ENCODE measurements around the gene FGF12.

FGF12 gene

DNA sequence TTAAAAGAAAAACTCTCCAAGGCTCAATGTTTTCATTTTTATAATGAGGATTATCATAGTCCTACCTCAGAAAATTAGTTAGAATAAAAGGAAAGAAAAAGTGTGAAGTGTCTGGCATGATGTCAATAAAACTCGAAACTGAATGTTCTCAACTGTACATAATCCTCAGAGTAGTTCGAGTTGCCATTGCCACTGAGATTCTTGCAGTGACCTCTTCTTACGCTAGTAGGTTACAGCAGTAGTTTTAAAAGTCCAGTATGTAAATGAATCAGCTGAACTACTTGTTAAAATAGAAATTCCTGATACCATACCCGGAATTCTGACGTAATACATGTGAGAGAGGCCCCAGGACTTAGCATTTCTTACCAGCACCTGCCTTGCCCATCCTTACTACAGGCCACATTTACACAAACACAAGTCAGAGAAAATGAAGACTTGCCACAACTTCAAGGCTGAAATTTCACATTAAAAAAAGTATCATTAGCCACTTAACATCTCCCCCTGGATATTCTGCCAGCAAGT, 502.6 kb downstream of the FGF12 start:
- no peak for DNase-seq (ENCODE audit: low read depth, low spot score)
- TF ChIP-seq ZNF274 (IDR thresholded peaks at IDR 0.05; ENCODE audit: low read depth, low read length): no peak
- TF ChIP-seq YY1 (IDR thresholded peaks at IDR 0.05; ENCODE audit: insufficient read depth, insufficient read length): no peak
- TF ChIP-seq SUZ12 (IDR thresholded peaks at IDR 0.05; ENCODE audit: extremely low read depth, insufficient read depth, insufficient read length): no peak
- no peaks in the 10 kb centered on the region for H3K4me1 ChIP-seq (ENCODE audit: insufficient read depth, insufficient read length)
- H3K27me3 ChIP-seq (ENCODE audit: insufficient read depth, insufficient read length): no peaks in the 10 kb centered on the region
- H3K4me3 ChIP-seq (ENCODE audit: insufficient read length, low read depth): no peak overlapping the region
- H3K9me3 ChIP-seq (ENCODE audit: insufficient read depth, low read length): no peaks in the 10 kb centered on the region
- no peaks in the 10 kb centered on the region for H3K36me3 ChIP-seq (ENCODE audit: insufficient read depth, insufficient read length, low read length)
- no peak overlapping the region for H3K9ac ChIP-seq (ENCODE audit: insufficient read length, low read depth)

DNA sequence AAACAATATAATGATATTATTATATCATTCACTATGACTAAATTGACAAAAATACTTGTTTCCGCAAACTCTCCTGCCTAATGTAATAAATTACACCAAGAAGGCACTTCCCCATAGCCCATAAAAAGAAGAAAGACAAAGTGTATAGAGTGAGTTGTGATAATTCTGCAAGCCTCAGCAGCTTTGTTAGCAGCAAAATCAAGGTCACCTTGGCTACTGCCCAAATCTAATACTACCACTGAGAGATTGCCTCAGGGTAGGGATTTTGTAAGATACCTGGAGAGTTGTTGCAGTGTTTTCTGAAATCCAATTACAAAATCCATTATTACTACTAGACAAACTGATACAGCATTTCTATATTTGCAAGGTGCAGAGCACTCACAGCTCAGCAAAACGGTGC, 503.5 kb downstream of the FGF12 start:
- Histone ChIP-seq H3K9ac (ENCODE audit: insufficient read length, low read depth) (no peak overlapping the region), H3K9me3 (ENCODE audit: insufficient read depth, low read length) (no peaks in the 10 kb centered on the region), H3K27me3 (ENCODE audit: insufficient read depth, insufficient read length) (no peaks in the 10 kb centered on the region), H3K4me1 (ENCODE audit: insufficient read depth, insufficient read length) (no peaks in the 10 kb centered on the region), H3K36me3 (ENCODE audit: insufficient read depth, insufficient read length, low read length) (no peaks in the 10 kb centered on the region), H3K4me3 (ENCODE audit: insufficient read length, low read depth) (no peak overlapping the region)
- no peak for TF ChIP-seq YY1 (IDR thresholded peaks at IDR 0.05; ENCODE audit: insufficient read depth, insufficient read length)
- TF ChIP-seq ZNF274 (IDR thresholded peaks at IDR 0.05; ENCODE audit: low read depth, low read length): no peak
- TF ChIP-seq SUZ12 (IDR thresholded peaks at IDR 0.05; ENCODE audit: extremely low read depth, insufficient read depth, insufficient read length): no peak
- DNase-seq (ENCODE audit: low read depth, low spot score): no peak

DNA sequence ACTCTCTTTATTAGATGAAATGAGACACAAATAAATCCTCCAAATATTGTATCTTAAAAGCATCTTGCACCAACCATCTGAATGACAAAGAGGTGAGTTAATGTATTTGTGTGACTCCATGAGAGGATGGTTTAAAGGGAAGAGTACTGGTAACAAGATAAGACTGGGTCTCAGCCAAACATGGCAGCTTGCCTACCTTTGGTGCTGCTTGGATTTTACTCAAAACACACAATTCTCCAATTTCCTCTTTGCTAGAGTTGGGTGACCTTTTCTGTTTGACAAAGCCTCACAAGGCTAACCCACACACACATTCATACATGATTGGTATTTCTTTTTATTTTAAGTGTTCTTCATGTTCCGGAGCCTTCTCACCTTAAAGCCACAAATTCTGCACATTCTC, 506.4 kb downstream of the FGF12 start:
- Histone ChIP-seq H3K4me1 (ENCODE audit: insufficient read depth, insufficient read length) (no peaks in the 10 kb centered on the region), H3K9ac (ENCODE audit: insufficient read length, low read depth) (no peak overlapping the region), H3K27me3 (ENCODE audit: insufficient read depth, insufficient read length) (no peaks in the 10 kb centered on the region), H3K9me3 (ENCODE audit: insufficient read depth, low read length) (no peaks in the 10 kb centered on the region), H3K4me3 (ENCODE audit: insufficient read length, low read depth) (no peak overlapping the region), H3K36me3 (ENCODE audit: insufficient read depth, insufficient read length, low read length) (no peaks in the 10 kb centered on the region)
- TF ChIP-seq ZNF274 (IDR thresholded peaks at IDR 0.05; ENCODE audit: low read depth, low read length): no peak
- TF ChIP-seq SUZ12 (IDR thresholded peaks at IDR 0.05; ENCODE audit: extremely low read depth, insufficient read depth, insufficient read length): no peak
- no peak for TF ChIP-seq YY1 (IDR thresholded peaks at IDR 0.05; ENCODE audit: insufficient read depth, insufficient read length)
- DNase-seq (ENCODE audit: low read depth, low spot score): no peak

DNA sequence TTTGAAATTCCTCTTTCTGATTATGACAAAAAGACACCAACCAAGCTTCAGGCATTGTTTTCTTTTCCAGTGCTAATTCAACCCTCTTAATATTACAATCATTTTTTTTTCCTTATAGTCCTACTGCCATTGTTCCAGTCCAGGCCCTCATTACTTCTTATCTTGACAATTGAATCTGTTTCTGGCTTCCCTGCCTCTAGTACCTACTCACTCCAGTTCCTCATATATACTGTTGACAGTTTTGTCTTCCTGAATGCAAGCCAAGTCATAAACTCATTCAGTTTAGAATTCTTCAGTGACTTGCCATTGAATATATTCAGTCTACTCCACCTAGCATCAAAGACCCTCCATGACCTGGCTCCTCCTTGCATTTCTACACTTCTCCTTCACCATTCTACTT, 507.4 kb downstream of the FGF12 start:
- TF ChIP-seq ZNF274 (IDR thresholded peaks at IDR 0.05; ENCODE audit: low read depth, low read length): no peak

DNA sequence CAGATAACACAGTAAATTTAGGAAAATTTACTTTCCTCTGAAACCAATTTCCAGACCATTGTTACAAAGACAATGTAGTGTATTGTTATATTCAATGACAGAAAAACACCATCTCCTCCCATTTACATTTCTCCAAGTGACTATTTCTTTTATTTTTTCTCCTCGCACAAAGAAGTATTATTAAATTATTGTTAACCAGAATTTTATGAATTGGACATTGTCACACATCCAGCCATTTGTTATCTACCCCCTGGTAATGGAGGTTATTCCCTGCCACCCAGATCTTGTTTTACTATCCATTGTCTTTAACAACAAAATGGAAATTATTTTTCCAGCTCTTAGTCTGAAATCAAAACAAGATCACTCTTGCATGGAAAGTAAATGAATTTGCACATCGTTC, 511.3 kb downstream of the FGF12 start:
- Histone ChIP-seq H3K9ac (ENCODE audit: insufficient read length, low read depth) (no peak overlapping the region), H3K27me3 (ENCODE audit: insufficient read depth, insufficient read length) (no peaks in the 10 kb centered on the region), H3K4me1 (ENCODE audit: insufficient read depth, insufficient read length) (no peaks in the 10 kb centered on the region), H3K9me3 (ENCODE audit: insufficient read depth, low read length) (no peaks in the 10 kb centered on the region), H3K36me3 (ENCODE audit: insufficient read depth, insufficient read length, low read length) (no peaks in the 10 kb centered on the region), H3K4me3 (ENCODE audit: insufficient read length, low read depth) (no peak overlapping the region)
- TF ChIP-seq YY1 (IDR thresholded peaks at IDR 0.05; ENCODE audit: insufficient read depth, insufficient read length): no peak
- no peak for TF ChIP-seq SUZ12 (IDR thresholded peaks at IDR 0.05; ENCODE audit: extremely low read depth, insufficient read depth, insufficient read length)
- no peak for TF ChIP-seq ZNF274 (IDR thresholded peaks at IDR 0.05; ENCODE audit: low read depth, low read length)
- no peak for DNase-seq (ENCODE audit: low read depth, low spot score)

More for the DNA sequence above, 507.4 kb downstream of the FGF12 start:
- Histone ChIP-seq H3K27me3 (ENCODE audit: insufficient read depth, insufficient read length) (no peaks in the 10 kb centered on the region), H3K9ac (ENCODE audit: insufficient read length, low read depth) (no peak overlapping the region), H3K36me3 (ENCODE audit: insufficient read depth, insufficient read length, low read length) (no peaks in the 10 kb centered on the region), H3K9me3 (ENCODE audit: insufficient read depth, low read length) (no peaks in the 10 kb centered on the region), H3K4me1 (ENCODE audit: insufficient read depth, insufficient read length) (no peaks in the 10 kb centered on the region), H3K4me3 (ENCODE audit: insufficient read length, low read depth) (no peak overlapping the region)
- DNase-seq (ENCODE audit: low read depth, low spot score): no peak

DNA sequence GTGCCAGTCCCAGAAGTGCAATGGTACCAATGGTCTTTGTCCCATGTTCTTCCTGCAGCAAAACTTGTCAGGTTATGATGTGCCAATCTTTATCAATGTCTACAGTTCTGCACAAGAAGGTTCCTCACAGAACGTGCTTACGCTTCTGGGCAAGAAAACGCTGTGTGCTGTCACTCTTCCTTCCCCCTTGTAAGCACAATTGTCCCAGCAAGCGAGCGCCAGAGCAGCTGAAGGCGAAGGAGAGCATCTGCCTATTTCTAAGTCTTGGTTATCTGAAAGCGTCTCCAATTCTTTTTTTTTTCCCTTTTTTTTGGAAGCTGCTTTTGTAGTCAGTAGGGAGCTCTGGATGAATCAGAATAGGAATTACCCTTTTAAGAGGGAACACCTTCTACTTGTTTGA, 514.4 kb downstream of the FGF12 start:
- TF ChIP-seq YY1 (IDR thresholded peaks at IDR 0.05; ENCODE audit: insufficient read depth, insufficient read length) (no peak), SUZ12 (IDR thresholded peaks at IDR 0.05; ENCODE audit: extremely low read depth, insufficient read depth, insufficient read length) (no peak), ZNF274 (IDR thresholded peaks at IDR 0.05; ENCODE audit: low read depth, low read length) (no peak)
- Histone ChIP-seq H3K9me3 (ENCODE audit: insufficient read depth, low read length) (no peaks in the 10 kb centered on the region), H3K9ac (ENCODE audit: insufficient read length, low read depth) (no peak overlapping the region), H3K4me1 (ENCODE audit: insufficient read depth, insufficient read length) (no peaks in the 10 kb centered on the region), H3K36me3 (ENCODE audit: insufficient read depth, insufficient read length, low read length) (no peaks in the 10 kb centered on the region), H3K27me3 (ENCODE audit: insufficient read depth, insufficient read length) (no peaks in the 10 kb centered on the region), H3K4me3 (ENCODE audit: insufficient read length, low read depth) (no peak overlapping the region)
- DNase-seq (ENCODE audit: low read depth, low spot score): no peak

DNA sequence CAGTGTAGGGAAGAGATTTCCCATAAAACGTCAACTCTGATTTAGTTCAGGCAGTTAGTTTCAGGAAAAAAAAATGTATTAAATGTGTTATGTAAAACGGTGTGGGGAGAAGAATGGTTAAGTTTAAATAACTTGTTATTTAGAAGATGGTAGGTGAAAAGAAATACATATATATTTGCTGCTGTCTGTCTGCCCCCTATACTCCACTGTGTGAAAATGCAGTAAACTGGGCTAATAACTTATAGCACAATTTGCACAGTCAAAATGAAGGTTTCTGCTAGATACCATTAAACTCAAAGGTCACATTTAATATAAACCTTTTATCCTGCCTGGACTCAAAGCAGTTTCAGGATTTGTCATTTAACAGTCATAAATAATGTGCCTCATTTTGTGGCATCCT, 515.0 kb downstream of the FGF12 start:
- no peaks in the 10 kb centered on the region for H3K27me3 ChIP-seq (ENCODE audit: insufficient read depth, insufficient read length)
- H3K9me3 ChIP-seq (ENCODE audit: insufficient read depth, low read length): no peaks in the 10 kb centered on the region
- no peak overlapping the region for H3K4me3 ChIP-seq (ENCODE audit: insufficient read length, low read depth)
- no peaks in the 10 kb centered on the region for H3K4me1 ChIP-seq (ENCODE audit: insufficient read depth, insufficient read length)
- no peak for DNase-seq (ENCODE audit: low read depth, low spot score)
- TF ChIP-seq SUZ12 (IDR thresholded peaks at IDR 0.05; ENCODE audit: extremely low read depth, insufficient read depth, insufficient read length) (no peak), ZNF274 (IDR thresholded peaks at IDR 0.05; ENCODE audit: low read depth, low read length) (no peak), YY1 (IDR thresholded peaks at IDR 0.05; ENCODE audit: insufficient read depth, insufficient read length) (no peak)
- H3K36me3 ChIP-seq (ENCODE audit: insufficient read depth, insufficient read length, low read length): no peaks in the 10 kb centered on the region
- H3K9ac ChIP-seq (ENCODE audit: insufficient read length, low read depth): no peak overlapping the region

DNA sequence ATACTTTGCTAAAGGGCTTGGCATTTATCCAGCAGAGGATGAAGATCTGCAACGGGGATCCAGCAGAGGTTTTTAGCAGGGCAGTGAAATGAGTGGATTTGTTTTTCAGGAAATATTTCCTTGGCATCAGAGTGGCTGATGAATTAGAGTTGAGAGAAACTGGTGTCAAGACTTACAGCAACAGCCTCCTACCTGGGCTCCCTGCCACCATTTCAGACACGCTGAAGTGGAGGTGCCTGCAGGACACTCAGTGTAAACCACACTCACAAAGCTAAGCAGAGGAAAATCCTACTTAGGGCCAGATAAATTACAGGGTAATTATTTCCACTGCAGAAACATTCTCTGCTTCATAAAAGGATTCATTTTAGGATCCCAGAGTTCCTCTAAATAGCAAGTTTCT, 519.7 kb downstream of the FGF12 start:
- Histone ChIP-seq H3K9ac (ENCODE audit: insufficient read length, low read depth) (no peak overlapping the region), H3K4me1 (ENCODE audit: insufficient read depth, insufficient read length) (no peaks in the 10 kb centered on the region), H3K27me3 (ENCODE audit: insufficient read depth, insufficient read length) (no peaks in the 10 kb centered on the region), H3K4me3 (ENCODE audit: insufficient read length, low read depth) (no peak overlapping the region), H3K36me3 (ENCODE audit: insufficient read depth, insufficient read length, low read length) (no peaks in the 10 kb centered on the region), H3K9me3 (ENCODE audit: insufficient read depth, low read length) (no peaks in the 10 kb centered on the region)
- no peak for DNase-seq (ENCODE audit: low read depth, low spot score)
- no peak for TF ChIP-seq ZNF274 (IDR thresholded peaks at IDR 0.05; ENCODE audit: low read depth, low read length)
- TF ChIP-seq YY1 (IDR thresholded peaks at IDR 0.05; ENCODE audit: insufficient read depth, insufficient read length): no peak
- no peak for TF ChIP-seq SUZ12 (IDR thresholded peaks at IDR 0.05; ENCODE audit: extremely low read depth, insufficient read depth, insufficient read length)
